AG09319 (cell line): Measurements from ENCODE around the gene WRAP73.

Source experiments
- DNase-seq: peaks from one replicate; pipeline ENCODE4 v3.0.0-alpha.2; 2010; ENCODE audit warnings: low read depth; ENCODE audit errors: extremely low read depth
- CTCF ChIP-seq: IDR thresholded peaks from 2 replicates; pipeline ENCODE4 v1.5.1; 2011; ENCODE audit warnings: low read depth, mild to moderate bottlenecking, inconsistent platforms, low read length, moderate library complexity

Gene WRAP73

GRCh38 chr1:3638676-3639075 is 11.2 kb downstream of the WRAP73 start:
- DNase-seq = no peak
- TF ChIP-seq CTCF = no peak

DNA sequence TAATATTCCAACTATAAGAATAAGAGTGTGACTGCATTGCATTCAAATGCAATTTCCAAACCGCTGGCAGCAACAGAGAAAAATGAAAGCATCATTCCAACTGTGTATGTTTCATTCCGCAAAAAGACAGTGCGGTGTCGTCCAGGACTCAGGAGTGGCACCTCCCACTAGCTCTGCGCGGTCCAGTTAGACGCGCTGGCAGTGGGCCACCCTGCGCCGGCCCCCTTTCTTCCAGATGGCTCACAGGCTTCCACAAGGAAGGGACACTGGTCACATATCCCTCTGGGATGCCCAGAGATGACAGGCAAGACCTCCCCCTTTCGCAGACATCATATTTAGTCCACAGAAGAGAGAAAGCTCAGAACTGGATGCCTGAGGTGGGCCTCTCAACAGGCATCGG is 11.9 kb downstream of the WRAP73 start:
- no peak for DNase-seq
- no peak for TF ChIP-seq CTCF

DNA sequence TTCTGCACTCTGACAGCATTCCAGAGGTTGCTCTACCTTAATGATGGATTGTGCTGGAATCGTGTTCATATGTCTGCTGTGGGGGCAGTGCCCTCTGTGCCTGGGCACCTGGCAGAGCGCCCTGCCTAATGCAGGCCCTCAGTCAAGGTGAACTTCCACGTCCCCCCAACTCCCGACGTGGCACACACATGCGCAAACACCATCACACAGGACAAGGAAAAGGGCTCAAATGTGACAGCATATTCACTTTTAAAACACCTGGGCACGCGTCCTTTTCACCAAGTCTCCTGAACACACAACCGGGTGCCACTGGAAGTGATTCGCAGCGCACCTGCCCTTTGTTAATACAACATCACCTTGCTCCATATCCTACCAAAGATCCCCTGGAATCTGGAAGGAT is 13.4 kb downstream of the WRAP73 start:
- no peak for TF ChIP-seq CTCF
- DNase-seq = no peak

- TF ChIP-seq CTCF = no peak
These were observed 13.8 kb downstream of the WRAP73 start for GRCh38 chr1:3636080-3636479.

DNA sequence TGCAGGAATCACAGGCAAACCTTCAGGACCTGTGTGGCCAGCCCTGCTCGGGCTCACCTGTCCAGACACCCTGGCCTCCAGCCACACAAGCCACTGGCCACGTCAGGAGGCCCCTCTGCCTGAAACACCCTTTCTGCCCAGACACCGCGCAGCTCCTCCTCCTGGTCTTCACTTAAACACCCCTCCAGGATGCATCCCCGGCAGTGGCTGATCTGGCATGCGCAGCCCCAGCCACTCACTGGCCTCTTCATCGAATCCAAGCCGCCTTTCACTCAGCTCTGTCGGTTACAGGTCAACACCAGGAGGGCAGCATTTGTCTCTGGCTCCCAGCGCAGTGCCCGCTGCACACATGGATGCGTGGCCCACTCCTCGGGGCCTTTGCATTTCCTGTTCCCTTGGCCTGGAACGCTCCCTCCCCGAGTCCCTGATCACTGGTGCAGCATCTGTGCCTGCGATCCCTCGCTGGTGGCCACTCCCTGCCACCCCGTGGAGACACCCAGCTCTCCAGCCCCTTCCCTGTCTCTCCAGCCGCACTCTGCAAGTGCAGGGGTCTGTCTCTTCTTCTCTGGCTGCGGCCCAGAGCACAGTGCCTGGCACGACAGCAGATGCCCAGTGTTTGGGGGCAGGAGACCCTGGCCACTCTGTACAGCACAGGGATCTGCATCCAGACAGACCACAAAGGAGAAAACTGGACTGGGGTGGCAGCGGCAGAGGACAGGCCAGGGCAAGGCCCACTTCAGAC is 15.7 kb downstream of the WRAP73 start:
- DNase-seq = no peak
- TF ChIP-seq CTCF = no peak

More at GRCh38 chr1:3636080-3636479, 13.8 kb downstream of the WRAP73 start:
- no peak for DNase-seq

DNA sequence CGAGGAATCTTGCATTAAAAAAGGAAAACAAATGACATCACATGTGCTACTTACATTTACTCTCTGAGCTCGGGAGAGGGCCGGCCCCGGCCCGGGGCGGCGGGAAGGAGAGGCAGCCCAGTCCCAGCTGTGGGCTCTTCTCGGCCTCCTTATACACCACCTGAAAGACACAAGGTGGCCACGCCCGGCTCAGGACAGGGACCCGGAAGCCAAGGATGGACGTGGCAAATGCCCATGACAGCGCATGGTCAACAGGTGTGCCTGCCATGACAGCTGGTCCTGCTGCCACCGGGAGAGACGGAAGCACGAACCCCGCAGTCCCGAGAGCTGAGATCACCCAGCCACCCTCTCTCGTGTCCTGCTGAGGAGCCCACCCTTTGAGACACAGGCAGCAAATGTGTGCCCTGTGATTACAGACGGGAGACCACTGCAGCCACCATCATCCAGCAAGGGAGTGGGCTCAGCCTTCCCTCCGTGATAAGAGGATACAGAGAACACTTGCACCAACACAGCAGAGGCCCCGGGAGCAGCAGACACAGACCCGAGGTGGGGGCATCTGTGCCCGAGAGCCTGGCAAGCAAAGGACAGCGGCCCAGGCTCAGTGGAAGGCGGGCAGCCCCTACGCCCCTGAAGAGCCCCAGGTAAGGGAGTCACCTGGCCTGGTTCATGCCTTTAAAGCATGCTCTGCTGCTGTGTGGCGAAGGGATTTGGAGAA is 16.4 kb downstream of the WRAP73 start:
- no peak for DNase-seq
- no peak for TF ChIP-seq CTCF

DNA sequence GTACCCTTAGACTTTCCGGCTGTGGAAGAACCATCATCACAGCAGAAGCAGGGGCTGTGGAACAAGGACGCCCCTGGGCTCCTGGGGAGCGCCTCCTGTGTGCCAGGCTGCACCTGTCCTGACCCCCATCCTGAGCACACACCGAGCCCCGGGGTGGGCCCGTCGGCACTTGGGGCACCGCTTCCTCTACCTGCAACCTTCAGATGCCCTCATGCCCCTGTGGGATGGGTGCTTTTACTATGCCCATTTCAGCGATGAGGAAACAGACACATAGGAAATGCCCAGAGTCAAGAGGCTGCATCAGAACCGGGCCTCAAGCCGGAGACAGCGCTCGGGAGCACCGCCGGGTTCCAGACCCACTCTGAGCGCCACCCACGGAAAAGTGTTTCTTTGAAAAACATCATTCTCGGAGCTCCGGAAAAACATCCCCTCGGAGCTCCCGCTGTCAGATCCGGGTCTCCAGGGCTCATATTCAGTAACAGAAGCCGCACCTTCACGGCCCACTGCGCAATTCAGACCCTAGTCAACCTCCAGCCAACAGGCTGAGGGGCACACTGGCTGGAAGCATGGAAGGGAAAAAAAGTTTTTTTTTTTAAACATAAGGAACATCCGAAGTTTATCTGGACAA is 17.1 kb downstream of the WRAP73 start:
- TF ChIP-seq CTCF = no peak
- no peak for DNase-seq
